Epithelial cell of proximal tubule (primary cell): ENCODE results near the gene PRPF8. TPM values are rescaled to one million over a fixed set of nuclear protein-coding genes. Genes with fewer than 3 reads are reported as not detected.
"Not testable (repeated sequence)": the region's sequence is repeated elsewhere in the genome, so short reads cannot be mapped to it uniquely, and the experiment has no call there.

ENCODE experiments used
- DNase-seq: peaks from one replicate; pipeline ENCODE4 v3.0.0-alpha.2; 2011; ENCODE audit warnings: low read depth
- H3K4me3 ChIP-seq: 2 replicates; pipeline ENCODE4 v1.5.1; 2011; ENCODE audit warnings: low read depth, mild to moderate bottlenecking, low read length
- CTCF ChIP-seq: conservative IDR thresholded peaks from 2 replicates; pipeline ENCODE4 v1.5.1; 2012; ENCODE audit warnings: low read depth, mild to moderate bottlenecking, low read length
- total RNA-seq: library from RNA; depleted of rRNA; stranded (reverse); fragments of >200 nt; gene quantifications from 2 replicates; pipeline ENCODE4 v1.2.3, GENCODE V29; 2015

The PRPF8 gene
- total RNA-seq, 1 donor from 2014 or later, result 119 TPM

GRCh38 chr17:1724351-1724868 lies 39.7 kb upstream of the PRPF8 start, which contains the start of gene WDR81:
Gene WDR81, plus strand, starts transcription at chr17:1724704. Its CDS starts 256 bp downstream, at chr17:1724960.
- DNase-seq, result no peak
- no peak for TF ChIP-seq CTCF
- H3K4me3 ChIP-seq, result peak within 1 kb of the TSS; percentile 80

- not testable (repeated sequence) for DNase-seq, H3K4me3 ChIP-seq
These were observed 37.4 kb upstream of the PRPF8 start for GRCh38 chr17:1722022-1722421.

- no peak for DNase-seq
- TF ChIP-seq CTCF, result peak; percentile 99
- H3K4me3 ChIP-seq, result peak overlapping the region; percentile 32
These were observed 36.3 kb upstream of the PRPF8 start for GRCh38 chr17:1720856-1721386.

- H3K4me3 ChIP-seq, result peak overlapping the region; percentile 91
- no peak for DNase-seq
- no peak for TF ChIP-seq CTCF
These were observed 33.9 kb upstream of the PRPF8 start for GRCh38 chr17:1718362-1719165.

- DNase-seq, result peak; percentile 98
- TF ChIP-seq CTCF, result no peak
- peak overlapping the region; percentile 91 for H3K4me3 ChIP-seq
These were observed 32.4 kb upstream of the PRPF8 start for GRCh38 chr17:1716912-1717695.

- peak overlapping the region; percentile 91 for H3K4me3 ChIP-seq
- no peak for TF ChIP-seq CTCF
These were observed 31.6 kb upstream of the PRPF8 start for GRCh38 chr17:1716076-1716911.

More at GRCh38 chr17:1716076-1716911, 31.6 kb upstream of the PRPF8 start:
- peak; percentile 98 for DNase-seq
